ENCODE results near the gene CHDH. TPM values are rescaled to one million over a fixed set of nuclear protein-coding genes. Genes with fewer than 3 reads are reported as not detected.

CHDH gene
- total RNA-seq, 2 experiments from 2014 or later, result 0.03 to 2.3 TPM

GRCh38 chr3:53780806-53781205 lies 65.4 kb downstream of the CHDH start:
- H3K9me3 ChIP-seq (ENCODE audit: low read length), result no peaks in the 10 kb centered on the region
- CTCF ChIA-PET (ENCODE audit: unreplicated experiment), result no interaction called here
- POLR2A ChIA-PET, result interaction anchor here (1.0 to 1.2 kb wide), 2 partner anchors 12 to 20 kb away, joined by 3 read pairs; no protein-coding TSS in a partner anchor

GRCh38 chr3:53780171-53780570 lies 66.0 kb downstream of the CHDH start:
- POLR2A ChIA-PET, result interaction anchor here (1.2 kb wide), 1 partner anchor 11 kb away, joined by 3 read pairs; no protein-coding TSS in a partner anchor
- CTCF ChIA-PET (ENCODE audit: unreplicated experiment), result no interaction called here
- H3K4me2 ChIP-seq (ENCODE audit: low read length), result no peak overlapping the region
- intact Hi-C loops (cut with micrococcal nuclease; ENCODE audit: unreplicated experiment), result no loop called here
- no TSS peak for BruUV-seq (replicated peaks)
- H3K9me3 ChIP-seq (ENCODE audit: low read length), result no peaks in the 10 kb centered on the region
- no peaks in the 10 kb centered on the region for H4K20me1 ChIP-seq (ENCODE audit: insufficient read depth, low read length)
- no peaks in the 10 kb centered on the region for H3K4me1 ChIP-seq (ENCODE audit: insufficient read depth, low read length, poor library complexity, severe bottlenecking)
- H3K27ac ChIP-seq (ENCODE audit: low read depth, low read length, poor library complexity, severe bottlenecking), result no peak overlapping the region
- H3K4me3 ChIP-seq (ENCODE audit: low read depth, low read length, poor library complexity, severe bottlenecking), result no peak overlapping the region
- TF ChIP-seq EZH2phosphoT487 (IDR thresholded peaks at IDR 0.05; ENCODE audit: borderline replicate concordance, low read depth, low read length) (no peak), CTCF (conservative IDR thresholded peaks at IDR 0.05; ENCODE audit: low read length) (no peak)
- no peaks in the 10 kb centered on the region for H3K79me2 ChIP-seq (ENCODE audit: insufficient read depth, low read depth, low read length)
- no peak overlapping the region for H2AFZ ChIP-seq (ENCODE audit: low read length)
- H3K9me2 ChIP-seq (ENCODE audit: insufficient read depth, low read length), result no peaks in the 10 kb centered on the region
- no peak for DNase-seq (ENCODE audit: low spot score)
- H3K36me3 ChIP-seq (ENCODE audit: insufficient read depth, low read length), result no peaks in the 10 kb centered on the region

More at GRCh38 chr3:53780806-53781205, 65.4 kb downstream of the CHDH start:
- TF ChIP-seq CTCF (conservative IDR thresholded peaks at IDR 0.05; ENCODE audit: low read length) (no peak), EZH2phosphoT487 (IDR thresholded peaks at IDR 0.05; ENCODE audit: borderline replicate concordance, low read depth, low read length) (no peak)
- Histone ChIP-seq H2AFZ (ENCODE audit: low read length) (no peak overlapping the region), H3K4me3 (ENCODE audit: low read depth, low read length, poor library complexity, severe bottlenecking) (no peak overlapping the region), H3K27ac (ENCODE audit: low read depth, low read length, poor library complexity, severe bottlenecking) (no peak overlapping the region), H4K20me1 (ENCODE audit: insufficient read depth, low read length) (no peaks in the 10 kb centered on the region), H3K9me2 (ENCODE audit: insufficient read depth, low read length) (no peaks in the 10 kb centered on the region), H3K4me1 (ENCODE audit: insufficient read depth, low read length, poor library complexity, severe bottlenecking) (no peaks in the 10 kb centered on the region), H3K36me3 (ENCODE audit: insufficient read depth, low read length) (no peaks in the 10 kb centered on the region), H3K4me2 (ENCODE audit: low read length) (no peak overlapping the region), H3K79me2 (ENCODE audit: insufficient read depth, low read depth, low read length) (no peaks in the 10 kb centered on the region)
- no peak for DNase-seq (ENCODE audit: low spot score)
- no TSS peak for BruUV-seq (replicated peaks)
- intact Hi-C loops (cut with micrococcal nuclease; ENCODE audit: unreplicated experiment), result no loop called here

DNA sequence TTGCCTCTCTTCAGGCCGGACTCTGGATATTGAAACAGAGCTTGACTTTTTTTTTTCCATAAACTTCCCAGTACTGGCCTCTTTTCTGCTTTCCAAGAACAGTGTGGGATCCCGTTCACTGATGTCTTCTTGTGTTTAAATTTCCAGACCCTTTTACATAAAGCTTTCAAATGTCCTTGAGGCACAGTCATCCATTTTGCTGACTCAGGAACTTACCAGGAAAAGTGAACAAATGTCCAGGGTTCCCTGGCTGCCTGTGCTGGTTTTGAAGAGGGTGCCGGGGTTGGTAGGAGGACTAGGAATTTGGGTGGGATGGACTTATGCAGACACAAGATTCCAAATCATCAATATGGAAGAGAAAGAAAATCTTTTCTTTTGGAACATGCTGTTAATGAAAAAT lies 68.1 kb downstream of the CHDH start:
- POLR2A ChIA-PET, result no interaction called here
- no peak for TF ChIP-seq EZH2phosphoT487 (IDR thresholded peaks at IDR 0.05; ENCODE audit: borderline replicate concordance, low read depth, low read length)
- TF ChIP-seq CTCF (conservative IDR thresholded peaks at IDR 0.05; ENCODE audit: low read length), result no peak
- Histone ChIP-seq H2AFZ (ENCODE audit: low read length) (no peak overlapping the region), H3K4me2 (ENCODE audit: low read length) (no peak overlapping the region), H3K4me1 (ENCODE audit: insufficient read depth, low read length, poor library complexity, severe bottlenecking) (no peaks in the 10 kb centered on the region), H3K36me3 (ENCODE audit: insufficient read depth, low read length) (no peaks in the 10 kb centered on the region), H4K20me1 (ENCODE audit: insufficient read depth, low read length) (no peaks in the 10 kb centered on the region), H3K27ac (ENCODE audit: low read depth, low read length, poor library complexity, severe bottlenecking) (no peak overlapping the region), H3K79me2 (ENCODE audit: insufficient read depth, low read depth, low read length) (no peaks in the 10 kb centered on the region), H3K9me2 (ENCODE audit: insufficient read depth, low read length) (no peaks in the 10 kb centered on the region), H3K9me3 (ENCODE audit: low read length) (no peaks in the 10 kb centered on the region), H3K4me3 (ENCODE audit: low read depth, low read length, poor library complexity, severe bottlenecking) (no peak overlapping the region)
- intact Hi-C loops (cut with micrococcal nuclease; ENCODE audit: unreplicated experiment), result no loop called here
- BruUV-seq (replicated peaks), result no TSS peak
- DNase-seq (ENCODE audit: low spot score), result no peak
- CTCF ChIA-PET (ENCODE audit: unreplicated experiment), result no interaction called here
